Suppressor macrophage treated with lipopolysaccharide for 4 hours (primary cell): ENCODE results near the gene TLR1.
"Not testable (repeated sequence)": the region's sequence is repeated elsewhere in the genome, so short reads cannot be mapped to it uniquely, and the experiment has no call there.

ENCODE experiments used
- DNase-seq: peaks from one replicate; pipeline ENCODE4 v3.0.0-alpha.2; 2020

TLR1 gene

DNA sequence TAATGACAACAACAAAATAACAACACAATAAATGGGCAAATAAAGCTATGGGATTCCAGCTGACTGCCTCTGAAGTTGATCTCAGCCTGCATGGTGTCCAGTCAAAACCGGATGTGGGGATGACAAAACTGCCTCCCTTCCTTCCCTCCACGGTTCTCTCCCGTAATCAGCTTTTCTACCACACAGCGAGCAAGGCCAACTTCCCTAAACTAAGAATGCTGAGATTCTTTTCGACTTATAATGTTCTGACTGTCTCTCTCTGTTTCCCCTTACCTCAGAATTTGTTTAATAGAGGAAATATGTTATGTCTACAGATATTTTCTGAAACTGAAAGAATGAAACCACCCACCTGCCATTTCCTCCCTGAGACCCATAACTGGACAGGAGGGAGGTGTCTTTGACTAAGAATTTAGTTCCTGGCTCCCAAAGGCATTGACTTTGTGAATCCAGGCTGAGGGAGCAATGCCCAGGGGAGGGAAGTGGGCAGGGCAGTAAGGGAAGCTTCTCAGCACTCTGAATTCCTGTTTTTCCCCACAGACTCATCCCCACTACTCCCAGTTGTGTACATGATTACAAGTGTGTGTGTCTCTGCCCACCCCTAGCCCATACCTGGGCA, 1.0 kb upstream of the TLR1 start:
- DNase-seq: peak; percentile 94

DNA sequence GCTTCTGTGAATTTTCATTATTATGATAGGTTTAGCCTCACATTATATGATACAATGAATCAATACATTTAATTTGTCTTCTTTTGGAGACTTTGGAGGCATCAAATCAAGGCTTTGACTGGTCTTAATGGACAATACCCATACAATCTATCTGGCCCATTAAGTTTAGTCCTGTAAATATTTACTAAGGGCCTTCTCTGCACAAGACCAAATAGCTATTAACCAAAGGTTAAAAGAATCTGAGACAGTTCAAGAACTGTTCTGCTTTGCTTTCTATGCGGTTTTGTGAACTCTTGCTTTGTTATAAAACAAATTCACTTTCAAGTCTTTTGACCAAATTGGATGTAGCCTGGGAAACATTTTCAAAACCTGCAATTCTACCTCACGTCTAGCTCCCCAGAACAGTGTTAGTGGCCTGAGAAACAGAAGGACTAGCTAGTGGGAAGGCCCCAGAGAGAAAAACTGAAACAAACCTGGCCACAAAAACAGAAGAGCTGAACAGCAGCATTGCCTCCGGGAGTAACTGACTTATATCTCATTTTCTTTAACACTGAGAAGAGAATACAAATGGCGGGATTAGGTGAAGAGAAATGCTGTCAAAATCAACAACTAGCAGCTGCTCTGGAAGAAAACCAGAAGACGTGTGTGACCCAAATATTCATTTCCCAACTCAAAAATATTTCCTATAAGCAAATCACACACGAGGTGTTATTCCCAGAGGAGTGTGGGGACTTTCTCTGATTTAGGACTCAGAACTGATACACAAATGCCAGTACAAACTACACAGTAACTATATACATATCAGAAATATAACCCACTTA, 548 bp downstream of the TLR1 start:
- DNase-seq: peak; percentile 68

DNA sequence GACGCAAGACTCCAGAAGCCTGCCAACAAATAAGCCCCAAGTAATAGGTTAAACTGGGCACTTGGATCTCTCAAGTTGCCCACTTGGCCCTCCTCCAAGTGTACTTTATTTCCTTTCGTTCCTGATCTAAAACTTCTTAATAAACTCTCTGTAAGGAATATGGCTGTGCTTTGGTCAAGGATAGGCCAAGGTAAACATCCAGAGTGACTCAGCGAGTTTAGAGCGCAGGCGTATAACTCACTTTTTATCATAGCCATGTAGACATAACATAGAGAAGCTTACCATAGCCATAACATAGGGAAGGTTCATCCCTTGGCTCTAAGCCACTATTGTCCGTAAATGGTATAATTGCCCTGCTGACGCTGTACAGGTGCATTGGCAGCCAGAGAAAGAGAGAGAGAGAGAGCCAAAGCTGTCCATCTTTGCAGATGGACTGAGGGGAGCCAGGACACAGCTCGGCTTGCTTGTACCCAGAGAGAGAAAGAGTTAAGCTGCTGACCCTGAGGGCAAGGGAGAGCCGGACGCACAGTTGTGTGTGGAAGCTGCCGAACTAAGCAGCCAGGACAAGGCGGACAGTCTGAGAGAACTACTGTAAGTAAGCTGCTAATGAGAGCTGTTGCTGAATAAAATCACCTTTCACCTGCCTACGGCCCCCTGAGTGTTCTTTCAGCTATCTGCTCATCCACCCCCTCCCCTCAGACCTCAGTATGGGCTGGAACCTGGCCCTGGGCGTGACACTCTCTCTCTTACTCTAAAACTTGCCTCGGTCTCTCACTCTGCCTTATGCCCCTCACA, 1.8 kb downstream of the TLR1 start:
- DNase-seq: no peak

DNA sequence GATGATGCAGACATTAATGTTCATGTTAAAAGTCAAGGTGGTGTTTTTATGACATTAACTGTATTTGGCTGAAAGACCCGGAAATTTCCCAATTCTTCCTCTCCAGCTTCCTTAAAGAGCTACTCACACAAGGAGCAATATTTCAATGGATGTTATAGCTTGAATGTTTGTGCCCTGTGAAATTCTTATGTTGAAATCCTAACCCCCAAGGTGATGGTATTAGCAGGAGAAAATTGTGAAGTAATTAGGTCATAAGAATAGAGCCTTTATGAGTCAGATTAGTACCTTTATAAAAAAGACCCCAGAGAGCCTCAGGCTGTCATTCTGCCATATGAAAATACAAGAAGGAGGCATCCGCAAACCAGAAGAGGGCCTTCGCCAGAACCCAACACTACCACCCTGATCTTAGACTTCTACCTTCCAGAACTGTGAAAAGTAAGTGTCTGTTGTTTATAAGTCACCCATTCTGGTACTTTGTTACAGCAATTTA, 3.6 kb downstream of the TLR1 start:
- no peak for DNase-seq

DNA sequence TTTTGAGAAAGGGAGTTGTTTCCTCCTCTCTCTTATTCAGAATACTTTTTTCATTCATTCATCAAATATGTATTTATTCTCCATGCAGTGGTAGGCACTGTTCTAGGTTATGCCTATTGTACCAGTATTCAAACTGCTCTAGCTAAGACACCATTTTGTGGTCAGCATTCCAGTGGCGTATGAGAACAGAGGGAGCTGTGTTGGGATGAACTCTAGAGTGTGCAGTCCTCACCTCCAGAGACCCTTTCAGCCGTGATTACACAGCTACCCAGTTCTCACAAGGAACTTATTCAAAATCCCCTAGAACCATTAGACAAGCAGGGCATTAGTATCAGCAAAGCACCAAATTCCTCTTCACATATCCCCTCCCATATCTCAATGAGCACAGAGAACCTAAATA, 4.2 kb downstream of the TLR1 start:
- no peak for DNase-seq

DNA sequence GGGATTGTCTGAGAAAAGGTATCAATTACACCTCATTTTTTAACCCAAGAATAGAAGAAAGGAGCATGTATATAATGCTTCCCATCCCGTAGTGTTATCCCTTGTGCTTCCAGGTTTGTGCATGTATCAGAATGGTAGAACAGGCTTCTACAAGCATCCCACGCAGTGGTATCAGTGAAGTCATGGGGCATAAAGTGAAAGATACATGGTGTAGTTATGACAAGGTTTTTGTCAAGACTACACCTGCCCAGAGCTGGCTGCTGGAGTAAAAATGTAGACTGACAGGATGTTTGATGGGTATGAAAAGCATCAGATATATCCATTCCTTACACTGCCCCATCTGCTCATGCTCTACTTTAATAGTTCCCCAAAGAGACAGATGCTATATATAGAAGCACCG, 9.5 kb downstream of the TLR1 start:
- DNase-seq: no peak

DNA sequence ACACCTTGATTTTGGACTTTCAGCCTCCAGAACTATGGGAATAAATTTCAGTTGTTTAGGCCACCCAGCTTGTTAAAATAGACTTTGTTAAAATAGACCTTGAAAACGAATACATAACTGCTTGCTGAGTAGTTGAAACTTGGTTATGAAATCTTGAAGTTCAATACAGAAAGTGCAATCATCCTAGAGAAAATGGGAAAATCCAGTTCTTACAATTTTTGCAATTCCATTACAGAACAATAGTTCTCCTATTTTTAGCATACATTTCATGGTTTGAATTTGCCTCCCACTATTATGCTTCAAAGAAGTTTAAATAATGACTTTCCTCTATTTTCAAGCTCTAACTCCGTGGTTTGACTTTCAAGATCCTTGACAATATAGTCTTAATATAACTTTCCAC, 10.5 kb downstream of the TLR1 start:
- DNase-seq: peak; percentile 80

DNA sequence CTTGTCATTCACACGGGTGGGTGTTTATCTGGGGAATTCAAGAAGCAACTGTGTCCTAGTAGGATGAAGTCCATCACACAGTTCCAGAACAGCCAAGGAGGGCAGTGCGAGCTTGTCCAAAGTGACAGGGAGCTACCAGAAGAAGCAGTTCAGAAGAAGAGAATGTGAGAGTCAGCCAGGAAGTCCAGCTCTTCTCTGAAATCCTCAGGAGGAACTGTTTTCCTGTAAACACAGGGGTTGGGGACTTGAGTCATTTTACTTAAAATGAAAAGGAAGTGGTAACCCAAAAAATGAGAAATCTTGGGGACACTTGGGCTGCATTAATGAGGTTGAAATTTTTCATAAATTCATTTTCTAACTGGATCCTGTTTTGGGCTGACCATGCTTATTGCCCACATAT, 13.6 kb downstream of the TLR1 start:
- peak; percentile 82 for DNase-seq

DNA sequence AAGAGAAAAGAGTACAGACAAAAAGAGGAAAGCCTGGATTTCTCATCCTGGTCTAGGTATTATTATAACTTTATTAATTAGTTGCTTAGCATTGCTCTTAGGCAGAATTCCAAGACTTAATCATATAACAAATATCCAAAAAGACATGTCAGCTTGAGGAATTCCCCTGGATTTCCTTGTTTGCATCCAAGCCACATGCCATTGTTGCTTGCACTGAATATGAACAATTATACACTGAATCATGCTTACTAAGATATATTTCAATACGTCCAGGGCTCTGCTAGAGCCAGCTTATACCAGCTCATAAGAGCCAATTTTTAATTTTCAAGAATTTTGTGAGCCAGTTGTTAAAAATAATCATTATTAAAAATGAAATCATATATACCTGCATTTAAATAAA, 16.3 kb downstream of the TLR1 start:
- DNase-seq: peak; percentile 45

DNA sequence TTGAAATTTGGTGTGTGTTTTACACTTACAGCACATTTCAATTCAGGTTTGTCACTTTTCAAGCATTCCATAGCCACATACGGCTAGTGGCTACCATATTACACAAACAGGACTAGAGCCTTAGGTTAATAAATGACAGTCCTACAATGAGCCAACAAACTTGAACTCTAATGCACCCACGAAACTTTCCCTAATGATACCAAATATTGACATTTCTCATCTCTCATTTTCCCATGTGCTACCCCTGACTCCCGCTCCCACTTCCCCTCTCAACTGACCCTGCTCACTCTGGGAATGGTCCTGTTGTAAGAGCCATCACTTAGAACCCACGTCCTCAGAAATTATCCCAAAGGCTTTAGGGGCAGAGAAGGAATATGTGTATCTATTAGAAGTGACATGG, 16.9 kb downstream of the TLR1 start:
- peak; percentile 49 for DNase-seq

DNA sequence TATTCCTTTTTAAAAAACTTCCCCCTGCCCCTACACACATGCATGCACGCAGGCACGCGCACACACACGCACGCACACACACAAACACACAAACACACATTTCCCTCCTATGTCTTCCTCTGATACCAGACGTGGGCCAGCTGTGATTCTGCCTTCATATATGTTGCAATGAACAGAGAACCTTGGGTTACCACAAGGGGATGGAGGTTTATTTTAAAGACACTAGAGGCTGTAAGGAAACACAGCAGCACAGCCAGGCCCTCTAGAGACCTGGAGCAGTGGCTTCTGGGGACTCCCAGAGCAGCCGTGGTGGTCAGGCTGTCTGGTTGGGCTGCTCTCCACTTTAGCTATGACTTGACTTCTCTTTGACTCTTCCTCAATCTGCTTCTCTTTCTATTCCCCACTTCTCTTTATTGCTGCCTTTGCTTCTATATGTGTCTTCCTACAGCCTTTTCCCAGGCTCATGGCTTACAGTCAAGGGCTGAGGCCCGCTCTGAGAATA, 18.6 kb downstream of the TLR1 start:
- DNase-seq: peak; percentile 94

DNA sequence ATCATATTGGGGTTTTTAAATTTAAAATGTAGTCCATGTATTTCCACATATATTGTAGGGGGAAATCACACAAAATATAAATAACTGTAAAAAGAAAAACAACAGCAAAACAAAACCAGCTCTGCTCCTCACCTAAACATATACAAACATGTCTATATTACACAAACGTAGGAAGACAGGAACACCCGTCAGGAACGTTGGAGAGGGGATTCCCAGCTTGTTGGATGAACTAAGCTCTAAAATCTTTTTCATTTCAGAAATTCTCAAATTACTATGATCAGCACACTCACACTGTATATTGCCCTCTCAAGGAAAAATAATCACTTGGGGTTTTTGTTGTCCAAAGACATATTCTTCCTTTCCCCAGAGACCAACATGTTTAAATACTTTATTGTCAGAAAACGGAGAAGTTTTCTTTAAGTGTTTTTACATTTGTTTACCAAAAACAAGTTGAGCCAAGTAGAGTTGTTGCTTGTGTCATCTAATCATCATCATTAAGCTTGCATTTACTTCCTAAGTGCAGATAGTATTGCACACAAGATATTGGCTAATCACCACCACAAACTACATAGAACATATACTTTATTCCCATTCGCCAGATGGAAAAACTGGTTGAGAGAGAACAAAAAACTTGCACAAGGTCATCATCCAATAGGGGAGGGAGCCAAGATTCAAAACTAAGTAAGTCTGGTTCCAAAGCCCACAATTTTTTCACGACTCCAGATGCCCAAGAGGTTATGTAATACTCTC, 19.4 kb downstream of the TLR1 start:
- DNase-seq: peak; percentile 74

DNA sequence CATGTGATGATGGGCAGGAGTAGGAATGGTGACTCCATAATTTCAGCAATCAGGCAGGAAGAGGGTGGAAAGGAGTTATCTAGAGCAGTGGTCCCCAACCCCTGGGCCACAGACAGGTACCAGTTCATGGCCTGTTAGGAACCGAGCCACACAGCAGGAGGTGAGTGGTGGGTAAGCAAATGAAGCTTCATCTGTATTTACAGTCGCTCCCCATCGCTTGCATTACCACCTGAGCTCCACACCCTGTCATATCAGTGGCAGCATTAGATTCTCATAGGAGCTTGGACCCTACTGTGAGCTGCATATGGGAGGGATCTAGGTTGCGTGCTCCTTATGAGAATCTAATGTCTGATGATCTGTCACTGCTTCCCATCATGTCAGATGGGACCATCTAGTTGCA, 20.4 kb downstream of the TLR1 start:
- no peak for DNase-seq

DNA sequence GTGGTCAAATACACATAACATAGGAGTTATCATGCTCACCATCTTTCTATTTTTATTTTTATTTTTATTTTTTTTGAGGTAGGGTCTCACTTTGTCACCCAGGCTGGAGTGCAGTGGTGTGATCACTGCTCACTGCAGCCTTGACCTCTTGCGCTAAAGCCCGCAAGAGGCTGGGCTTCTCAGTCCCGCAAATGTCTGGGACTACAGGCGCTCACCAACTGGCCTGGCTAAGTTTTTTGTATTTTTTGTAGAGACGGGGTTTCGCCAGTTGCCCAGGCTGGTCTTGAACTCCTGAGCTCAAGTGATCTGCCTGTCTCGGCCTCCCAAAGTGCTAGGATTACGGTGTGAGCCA, 21.5 kb downstream of the TLR1 start:
- DNase-seq: no peak

DNA sequence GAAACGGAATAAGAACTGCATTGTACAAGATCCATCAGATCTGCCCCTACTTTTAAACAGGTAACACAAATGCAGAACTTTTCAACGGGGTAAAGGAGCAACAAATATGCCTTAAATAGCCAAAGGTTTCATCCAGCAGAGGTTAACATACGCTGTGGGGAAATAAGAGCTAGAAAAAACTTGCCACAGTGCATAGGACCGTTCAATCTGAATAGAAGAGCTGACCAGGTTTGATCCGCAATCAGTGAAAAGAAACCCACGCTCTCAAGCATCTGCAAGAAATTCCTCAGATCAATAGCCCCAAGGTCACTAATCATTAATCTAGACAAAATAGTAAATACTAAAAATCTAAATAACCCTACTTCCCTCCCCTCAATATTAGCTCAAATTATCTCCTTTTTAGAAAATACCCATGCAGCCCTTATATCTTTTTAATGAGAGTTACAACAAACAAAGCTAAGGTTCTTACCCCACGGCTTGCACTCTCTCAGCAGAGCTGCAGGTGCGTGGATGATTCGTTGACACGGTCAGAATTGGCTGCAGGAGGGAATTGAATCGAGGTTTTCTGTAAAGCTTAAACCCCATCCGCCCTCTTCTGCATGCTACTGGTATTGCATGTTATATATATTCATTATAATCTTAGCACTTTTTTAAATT, 22.0 kb downstream of the TLR1 start, which contains the start of gene TLR10:
TLR10 (minus strand) TSS at position 539 of the 657 bp plus-strand sequence. CDS start 7,400 bp downstream, outside the sequence.
- peak; percentile 69 for DNase-seq

DNA sequence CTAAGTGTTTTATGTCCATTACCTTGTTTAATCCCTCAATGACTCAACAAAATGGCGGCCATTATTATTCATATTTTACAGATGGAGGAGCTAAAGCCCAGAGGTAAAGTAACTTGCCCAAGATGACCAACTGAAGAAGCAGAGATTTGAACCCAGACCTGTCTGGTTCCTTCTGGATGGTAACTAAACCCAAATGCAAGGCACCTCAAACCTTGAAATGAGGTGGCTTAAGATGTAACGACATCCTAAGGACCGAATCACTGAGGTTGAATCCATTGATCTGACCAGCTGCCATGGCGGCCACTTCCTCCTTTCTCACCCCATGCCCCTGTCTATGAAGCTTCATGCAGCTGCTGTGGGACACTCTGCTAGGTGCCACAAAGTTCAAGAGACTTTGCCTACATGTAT, 22.7 kb downstream of the TLR1 start:
- no peak for DNase-seq

DNA sequence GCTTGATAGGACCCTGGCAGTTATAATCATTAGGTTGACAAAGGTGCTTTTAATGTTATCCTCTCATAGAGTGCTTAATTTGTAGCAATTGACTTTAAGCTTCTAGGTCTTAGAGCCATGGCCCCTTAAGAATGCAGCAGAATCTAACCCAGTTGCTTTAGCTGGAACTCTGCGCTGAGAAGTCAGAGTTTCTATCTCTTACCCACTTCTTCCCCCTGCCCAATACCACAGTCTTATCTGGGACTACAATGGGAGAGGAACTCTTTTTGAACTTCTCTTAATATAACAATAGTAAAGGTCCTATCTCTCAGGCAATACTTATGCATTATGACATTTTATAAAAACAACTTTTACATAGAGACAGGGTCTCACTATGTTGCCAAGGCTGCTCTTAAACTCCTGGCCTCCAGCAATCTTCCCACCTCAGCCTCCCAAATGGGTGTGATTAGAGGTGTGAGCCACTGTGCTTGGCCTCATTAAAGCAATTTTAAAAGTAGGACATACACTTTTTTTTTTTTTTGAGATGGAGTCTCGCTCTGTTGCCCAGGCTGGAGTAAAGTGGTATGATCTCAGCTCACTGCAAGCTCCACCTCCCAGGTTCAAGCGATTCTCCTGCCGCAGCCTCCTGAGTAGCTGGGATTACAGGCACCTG, 23.6 kb downstream of the TLR1 start:
- DNase-seq: no peak

DNA sequence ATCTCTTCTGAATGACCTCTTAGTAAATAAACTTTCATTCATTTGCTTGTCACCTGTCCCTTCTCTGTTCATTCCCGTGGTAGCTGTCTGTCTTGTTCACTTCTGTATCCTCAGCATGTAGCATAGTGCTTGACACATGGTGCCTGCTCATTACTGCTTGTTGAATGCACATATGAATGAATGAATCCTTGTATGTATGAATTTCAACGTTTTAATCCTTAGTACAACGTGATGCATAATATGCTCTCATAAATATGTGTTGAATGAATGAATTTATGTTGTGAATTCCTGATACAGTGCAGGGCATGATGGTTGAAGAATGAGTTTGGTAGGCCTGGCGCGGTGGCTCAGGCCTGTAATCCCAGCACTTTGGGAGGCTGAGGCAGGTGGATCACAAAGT, 24.8 kb downstream of the TLR1 start:
- no peak for DNase-seq

DNA sequence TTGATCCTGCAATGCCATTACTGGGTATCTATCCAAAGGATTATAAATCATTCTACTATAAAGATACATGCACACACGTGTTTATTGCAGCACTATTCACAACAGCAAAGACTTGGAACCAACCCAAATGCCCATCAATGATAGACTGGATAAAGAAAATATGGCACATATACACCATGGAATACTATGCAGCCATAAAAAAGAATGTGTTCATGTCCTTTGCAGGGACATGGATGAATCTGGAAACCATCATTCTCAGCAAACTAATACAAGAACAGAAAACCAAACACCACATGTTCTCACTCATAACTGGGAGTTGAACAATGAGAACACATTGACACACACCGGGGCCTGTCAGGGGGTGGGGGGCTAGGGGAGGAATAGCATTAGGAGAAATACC, 26.7 kb downstream of the TLR1 start:
- DNase-seq: not testable (repeated sequence)

DNA sequence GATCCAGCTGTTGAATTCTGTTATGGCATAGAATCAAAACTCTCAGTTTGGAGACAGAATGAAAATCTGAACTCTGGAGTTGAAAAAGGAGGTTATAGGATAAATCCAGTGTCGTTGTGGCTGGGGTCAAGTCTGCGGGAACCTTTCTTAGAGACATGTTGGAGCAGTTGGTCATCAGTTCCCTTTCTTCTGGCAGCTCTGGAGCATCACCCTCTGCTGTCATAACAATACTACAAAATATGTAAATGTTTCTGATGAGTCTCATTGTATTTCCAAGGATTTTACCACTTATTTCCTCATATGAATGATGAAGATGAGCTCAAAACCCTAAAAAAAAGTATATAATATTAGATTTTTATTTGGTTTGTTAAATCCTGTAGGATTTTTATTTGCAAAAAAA, 29.3 kb downstream of the TLR1 start:
- peak; percentile 49 for DNase-seq

DNA sequence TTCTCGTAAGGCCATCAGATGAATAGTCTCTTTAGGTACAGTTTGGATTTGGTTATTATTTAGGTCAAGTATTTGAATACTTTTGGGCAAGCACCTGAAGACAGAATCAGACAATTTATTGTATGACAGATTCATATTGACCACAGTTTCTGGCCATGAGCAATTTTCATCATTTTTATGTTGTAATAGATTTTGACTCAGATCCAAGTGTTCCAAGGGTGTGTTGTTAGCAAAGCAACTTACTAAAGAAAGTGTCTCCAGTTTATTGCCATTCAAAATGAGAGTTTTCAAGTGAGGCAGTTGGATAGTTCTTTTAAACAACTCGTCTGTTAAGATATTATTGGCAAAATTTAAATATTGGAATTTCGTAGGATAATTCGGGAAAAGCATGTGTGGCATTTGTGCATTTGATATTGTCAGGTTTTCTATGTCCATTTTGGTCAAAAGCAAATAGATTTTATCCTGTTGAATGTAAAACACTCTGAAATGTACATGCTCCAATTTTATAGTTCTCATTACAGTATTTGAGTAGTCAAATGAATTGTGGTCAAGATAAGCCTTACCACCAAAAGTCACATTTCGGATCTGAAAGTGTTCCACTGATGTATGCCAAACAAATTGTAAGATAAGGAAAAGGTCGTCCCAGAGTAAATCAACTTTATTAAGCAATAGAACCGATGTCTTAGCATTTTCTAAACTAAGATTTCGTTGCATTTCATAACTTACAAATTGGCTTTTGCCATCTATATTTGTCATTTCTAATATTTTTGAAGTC, 30.2 kb downstream of the TLR1 start:
- DNase-seq: peak; percentile 39
